H1 (cell line): ENCODE data around the gene FNDC11. TPM values are rescaled to one million over a fixed set of nuclear protein-coding genes. Genes with fewer than 3 reads are reported as not detected.

Experiments
- BCL11A ChIP-seq, 2 experiments: IDR thresholded peaks; one replicate each; pipeline ENCODE4 v1.6.1; 2011; ENCODE audit warnings: low read depth in 2 of 2, low read length in 2 of 2, mild to moderate bottlenecking in 2 of 2
- CEBPB ChIP-seq: IDR thresholded peaks from 2 replicates; pipeline ENCODE4 v1.6.1; 2012; ENCODE audit warnings: low read depth, low read length
- CREB1 ChIP-seq: IDR thresholded peaks from 2 replicates; pipeline ENCODE4 v1.6.1; 2012; ENCODE audit warnings: inconsistent platforms
- CTBP2 ChIP-seq: IDR thresholded peaks from 2 replicates; pipeline ENCODE4 v1.7.0; 2011; ENCODE audit warnings: borderline replicate concordance, mild to moderate bottlenecking, moderate library complexity, mixed read lengths, low read length; ENCODE audit not compliant: insufficient read depth, insufficient read length
- CTCF ChIP-seq, 3 experiments: IDR thresholded peaks; 1 replicate in 2 of 3; 2 replicates in 1 of 3; pipeline versions ENCODE4 v1.5.1 to v1.6.1; 2011; ENCODE audit warnings: low read length in 3 of 3, mild to moderate bottlenecking in 3 of 3, inconsistent platforms in 2 of 3, low read depth in 1 of 3, moderate library complexity in 1 of 3; ENCODE audit not compliant: insufficient read depth in 1 of 3; ENCODE audit errors: control extremely low read depth in 1 of 3
- EZH2 ChIP-seq: fragments of 200-600 bp; sonication (generic); IDR thresholded peaks from 2 replicates; pipeline ENCODE4 v1.7.1; 2012; ENCODE audit warnings: low read depth, mild to moderate bottlenecking, moderate library complexity, low read length, inconsistent platforms; ENCODE audit not compliant: severe bottlenecking
- GABPA ChIP-seq: IDR thresholded peaks from 2 replicates; pipeline ENCODE4 v1.6.1; 2011; ENCODE audit warnings: mild to moderate bottlenecking, low read length, moderate library complexity, borderline replicate concordance; ENCODE audit not compliant: insufficient read depth
- HDAC6 ChIP-seq: IDR thresholded peaks from one replicate; pipeline ENCODE4 v1.7.1; 2012; ENCODE audit warnings: low read depth, mild to moderate bottlenecking, inconsistent platforms, low read length, moderate library complexity
- KDM4A ChIP-seq: IDR thresholded peaks from one replicate; pipeline ENCODE4 v1.7.1; 2012; ENCODE audit warnings: low read depth, mild to moderate bottlenecking, moderate library complexity, low read length, inconsistent platforms; ENCODE audit not compliant: severe bottlenecking
- MAFK ChIP-seq: IDR thresholded peaks from 2 replicates; pipeline ENCODE4 v1.6.1; 2012; ENCODE audit warnings: low read depth, mild to moderate bottlenecking, improper control_type of control experiment, low read length
- POLR2A ChIP-seq, 2 experiments: IDR thresholded peaks; 1 replicate in 1 of 2; 2 replicates in 1 of 2; pipeline ENCODE4 v1.6.1; 2011; ENCODE audit warnings: low read depth in 2 of 2, low read length in 2 of 2, mild to moderate bottlenecking in 2 of 2; ENCODE audit errors: control extremely low read depth in 1 of 2
- RFX5 ChIP-seq: IDR thresholded peaks from 2 replicates; pipeline ENCODE4 v1.6.1; 2011; ENCODE audit warnings: low read depth, low read length, improper control_type of control experiment, borderline replicate concordance
- SIN3A ChIP-seq, 2 experiments: IDR thresholded peaks in 1 of 2; conservative IDR thresholded peaks in 1 of 2; 2 replicates each; pipeline ENCODE4 v1.6.1; 2011 to 2012; ENCODE audit warnings: low read length in 2 of 2, improper control_type of control experiment in 1 of 2, low read depth in 1 of 2, mild to moderate bottlenecking in 1 of 2
- SIRT6 ChIP-seq: IDR thresholded peaks from one replicate; pipeline ENCODE4 v1.7.1; 2012; ENCODE audit warnings: low read length, inconsistent platforms
- SP4 ChIP-seq: IDR thresholded peaks from 2 replicates; pipeline ENCODE4 v1.6.1; 2012; ENCODE audit warnings: low read length, inconsistent platforms
- SRF ChIP-seq: IDR thresholded peaks from 2 replicates; pipeline ENCODE4 v1.6.1; 2011; ENCODE audit warnings: mild to moderate bottlenecking, low read depth, low read length, moderate library complexity
- TBP ChIP-seq: IDR thresholded peaks from 2 replicates; pipeline ENCODE4 v1.6.1; 2011; ENCODE audit warnings: low read depth, low read length, improper control_type of control experiment
- TCF12 ChIP-seq: IDR thresholded peaks from 2 replicates; pipeline ENCODE4 v1.6.1; 2011; ENCODE audit warnings: low read depth, mild to moderate bottlenecking, low read length
- ZNF274 ChIP-seq: IDR thresholded peaks from 2 replicates; pipeline ENCODE4 v1.7.0; 2012; ENCODE audit warnings: low read length, borderline replicate concordance; ENCODE audit errors: extremely low read depth
- polyA plus RNA-seq, 7 experiments: library from polyadenylated mRNA; depleted of rRNA in 3 of 7; stranded (reverse) in 5 of 7; unstranded in 2 of 7; fragments of >200 nt in 5 of 7; fragments of 200-250 nt in 2 of 7; gene quantifications; 1 replicate in 5 of 7; 2 replicates in 1 of 7; 4 replicates in 1 of 7; pipeline versions ENCODE4 v1.2.1 to v1.2.3, GENCODE V29; 2011 to 2013; ENCODE audit warnings: missing spikeins in 2 of 7, mixed read lengths in 2 of 7
- total RNA-seq: library from RNA; stranded (reverse); fragmentation: NEBNext Ultra II Directional; extraction: Animal tissue kit (Norgen Biotek cat#: 25700); gene quantifications from 2 replicates; pipeline ENCODE4 v1.2.1, GENCODE V29; 2021
- TF ChIP-seq, protein P1 (sequence below): IDR thresholded peaks from 2 replicates; pipeline ENCODE4 v1.6.1; 2011; ENCODE audit warnings: low read depth, mild to moderate bottlenecking, low read length; ENCODE audit not compliant: insufficient read depth

The FNDC11 gene
- total and polyA plus RNA-seq, 2 of the 8 experiments (the other 6 are each of a cell fraction or from before 2014, with no cell fraction given): 2.6 to 8.8 TPM

- TF ChIP-seq, protein P1, sequence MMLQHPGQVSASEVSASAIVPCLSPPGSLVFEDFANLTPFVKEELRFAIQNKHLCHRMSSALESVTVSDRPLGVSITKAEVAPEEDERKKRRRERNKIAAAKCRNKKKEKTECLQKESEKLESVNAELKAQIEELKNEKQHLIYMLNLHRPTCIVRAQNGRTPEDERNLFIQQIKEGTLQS: no peak
- TF ChIP-seq MAFK (no peak), EZH2 (no peak), TCF12 (no peak), CEBPB (no peak), CTBP2 (no peak), SRF (no peak), KDM4A (peak; percentile 76), RFX5 (no peak), ZNF274 (no peak), BCL11A (IDR thresholded peaks at IDR 0.05; ENCODE audit: low read depth in 2 of 2, low read length in 2 of 2) (no peak), GABPA (no peak), SIRT6 (no peak), HDAC6 (no peak), TBP (no peak), CTCF (IDR thresholded peaks at IDR 0.05; ENCODE audit: control extremely low read depth in 1 of 3, insufficient read depth in 1 of 3, low read depth in 1 of 3, low read length in 3 of 3) (no peak), POLR2A (IDR thresholded peaks at IDR 0.05; ENCODE audit: control extremely low read depth in 1 of 2, low read depth in 2 of 2, low read length in 2 of 2) (no peak), SP4 (no peak), CREB1 (peak; percentile 38; the same call in 1 of the 2 replicates), SIN3A (conservative IDR thresholded peaks at IDR 0.05 in 1 of 2, IDR thresholded peaks at IDR 0.05 in 1 of 2; ENCODE audit: low read depth in 1 of 2, low read length in 2 of 2) (peak in 1 of 2 experiments; percentile 62; a peak in 1 of 4 replicates)
These were observed 32.9 kb upstream of the FNDC11 start (continued) for GRCh38 chr20:63520934-63521601.
